ENCODE data around the gene ADAM19.

The ADAM19 gene

DNA sequence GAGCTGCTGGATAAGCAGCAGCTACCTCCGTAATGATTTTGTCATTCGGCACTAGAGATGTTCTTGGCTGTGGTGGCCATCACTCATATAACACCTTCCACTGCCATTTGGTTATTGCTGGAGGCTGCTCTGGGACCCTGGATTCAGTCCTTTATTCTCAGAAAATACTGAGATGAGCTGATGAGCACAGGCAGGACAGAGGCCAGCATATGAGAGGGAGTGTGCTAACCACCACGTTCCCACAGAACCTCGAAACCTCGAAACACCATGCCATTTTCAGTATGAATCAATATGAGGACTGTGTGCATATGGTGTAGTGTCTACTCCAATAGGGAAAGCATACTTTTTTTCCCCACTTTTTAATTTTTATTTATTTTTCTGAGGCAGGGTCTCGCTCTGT, 56.6 kb downstream of the ADAM19 start:
- DNase-seq (ENCODE audit: low read depth, low spot score) = no peak

DNA sequence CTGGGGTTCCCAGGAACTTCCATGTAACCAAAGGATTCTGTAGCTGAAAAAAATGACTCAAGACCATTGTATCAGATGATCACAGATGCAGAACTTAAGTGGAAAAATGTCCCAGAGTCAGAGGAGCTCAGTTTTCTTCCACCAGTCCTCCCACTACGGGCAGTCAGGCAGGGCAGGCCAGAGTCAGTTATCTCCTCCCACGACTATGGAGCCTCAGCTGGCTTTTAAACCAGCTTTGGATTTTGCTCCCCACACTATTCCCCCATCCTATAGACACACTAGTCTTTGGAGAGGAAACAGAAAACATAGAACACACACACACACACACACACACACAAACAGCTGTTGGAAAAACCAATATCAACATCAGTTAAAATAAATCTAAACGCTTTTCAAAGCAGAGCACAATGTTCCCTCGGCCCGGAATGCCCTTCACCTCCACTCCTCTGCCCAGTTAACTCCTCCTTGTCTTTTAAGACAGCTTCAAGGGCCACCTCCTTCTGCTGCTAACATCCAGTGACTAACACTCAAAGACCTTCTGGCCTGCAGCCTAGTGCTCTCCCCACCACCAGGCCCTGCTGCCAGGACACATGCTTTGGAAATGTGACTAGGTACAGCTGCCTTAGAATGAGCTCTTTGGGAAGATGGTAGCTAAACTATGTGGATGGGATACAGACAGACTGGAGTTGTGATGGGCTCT, 58.8 kb downstream of the ADAM19 start:
- peak; percentile 92 for DNase-seq (ENCODE audit: low read depth, low spot score)

DNA sequence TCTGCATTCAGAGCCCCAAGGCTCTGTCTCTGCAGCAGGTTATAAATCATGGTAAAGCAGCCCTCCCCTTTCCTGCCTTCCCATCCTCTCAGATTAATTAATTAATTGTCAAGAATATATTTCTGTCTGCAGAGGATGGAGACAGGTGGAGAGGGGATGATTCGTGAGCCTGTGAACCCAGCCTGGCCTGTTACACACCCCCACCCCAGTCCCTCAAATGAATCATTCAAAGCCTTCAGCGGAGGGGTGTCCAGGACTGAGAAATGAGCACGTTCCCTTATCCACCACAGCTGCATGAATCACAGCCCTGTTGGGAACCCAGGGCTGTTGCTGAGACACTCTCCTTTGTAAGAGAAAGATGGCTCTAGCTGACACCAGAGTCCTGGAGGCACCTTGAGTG, 59.6 kb downstream of the ADAM19 start:
- DNase-seq (ENCODE audit: low read depth, low spot score) = peak; percentile 91

DNA sequence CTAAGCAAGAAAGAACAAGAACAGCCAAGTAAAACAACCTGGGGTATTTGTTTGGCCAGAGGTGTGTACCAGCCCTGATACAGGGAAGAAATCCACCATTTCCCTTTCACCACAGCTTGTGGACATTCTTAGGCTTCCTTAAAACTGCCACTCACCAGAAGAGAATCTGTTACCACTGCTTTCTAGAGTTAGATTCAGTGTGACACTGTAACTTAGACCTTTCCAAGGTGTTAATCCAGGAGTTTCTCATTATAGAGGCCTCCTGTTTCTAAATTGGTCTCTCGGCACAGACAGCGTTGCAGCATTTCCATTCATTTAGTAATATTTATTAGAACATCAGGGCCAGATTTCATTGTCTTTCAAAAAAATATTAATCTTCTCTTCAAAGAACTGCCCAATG, 60.6 kb downstream of the ADAM19 start:
- no peak for DNase-seq (ENCODE audit: low read depth, low spot score)

DNA sequence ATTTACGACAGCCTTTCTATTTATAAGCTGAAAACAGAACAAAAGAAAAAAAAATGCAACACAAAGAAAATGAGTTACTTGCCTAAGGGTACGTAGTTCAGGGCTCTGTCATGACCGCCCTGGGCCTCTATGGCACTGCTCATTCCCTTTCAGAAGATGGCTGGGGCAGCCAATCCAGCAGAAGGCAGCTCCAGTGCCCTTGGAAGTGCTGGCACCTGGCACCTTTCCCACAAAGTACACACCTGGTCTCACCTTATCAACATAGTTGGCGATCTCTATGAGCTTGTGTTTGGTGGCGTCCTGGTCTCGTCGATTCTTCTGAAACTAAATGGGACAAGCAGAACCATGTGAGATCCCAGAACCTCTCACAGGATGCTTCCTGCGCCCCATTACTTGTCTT, 62.4 kb downstream of the ADAM19 start:
- no peak for DNase-seq (ENCODE audit: low read depth, low spot score)

DNA sequence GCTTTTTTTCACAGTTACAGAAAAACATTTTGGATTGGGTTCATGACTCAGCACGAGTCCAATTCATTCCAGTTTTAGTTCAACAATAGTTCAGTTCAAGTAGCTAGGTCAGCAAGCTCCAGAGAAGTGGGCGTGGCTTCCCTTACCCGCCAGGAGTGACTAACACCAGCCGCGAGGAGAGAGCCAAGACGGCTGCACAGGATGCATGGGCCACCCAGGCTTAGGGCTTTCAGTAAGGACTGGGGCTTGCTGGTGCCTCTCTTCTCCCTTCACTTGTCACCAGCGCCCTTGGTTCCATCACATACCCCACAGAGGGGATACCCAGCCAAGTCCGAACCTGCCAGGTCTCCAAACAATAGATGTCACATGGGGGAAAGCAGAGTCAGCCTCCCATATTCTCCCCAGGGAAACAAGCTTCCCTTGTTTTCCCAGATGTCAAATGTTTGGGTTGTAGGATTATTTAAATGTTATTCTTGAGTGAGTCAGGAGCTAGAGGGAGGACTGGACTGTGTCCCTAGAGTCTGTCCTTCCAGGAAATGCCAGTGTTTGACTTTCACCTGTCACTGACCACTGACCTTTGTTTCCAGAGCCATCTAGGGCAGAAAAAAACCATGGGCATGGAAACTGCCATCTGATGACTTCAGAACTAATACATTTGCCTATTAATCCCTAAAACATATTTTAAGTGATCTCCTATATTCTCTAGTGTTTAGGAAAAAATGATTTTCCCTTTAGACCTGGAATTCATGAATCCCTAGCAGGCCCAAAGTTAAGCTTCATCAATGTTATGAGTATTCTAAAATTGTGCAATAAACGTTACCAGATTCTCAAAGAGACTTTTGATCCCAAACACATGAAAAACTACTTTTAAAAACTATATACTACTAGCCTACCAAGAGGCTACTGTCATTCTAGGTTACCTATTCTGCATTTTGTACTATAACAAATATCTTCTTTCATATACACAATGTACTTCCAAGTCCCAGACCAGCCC, 63.6 kb downstream of the ADAM19 start:
- DNase-seq (ENCODE audit: low read depth, low spot score) = peak; percentile 98

DNA sequence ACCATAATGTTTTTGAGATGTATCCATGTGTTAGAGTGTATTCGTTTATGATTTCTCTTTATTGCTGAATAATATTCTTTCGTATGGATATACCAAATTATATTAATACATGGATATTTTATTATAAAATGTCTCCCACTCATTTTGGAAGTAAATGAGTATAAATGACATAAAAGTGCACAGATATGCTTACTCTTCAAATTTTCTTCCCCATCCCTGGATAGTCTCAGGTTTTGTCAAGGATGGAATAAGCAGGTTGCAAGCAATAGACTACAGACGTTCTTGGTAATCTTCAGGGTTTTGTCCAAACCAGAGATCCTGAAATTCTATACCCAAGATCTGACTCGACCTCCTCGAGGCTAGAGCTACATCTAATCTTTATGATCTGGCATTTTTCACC, 64.9 kb downstream of the ADAM19 start:
- DNase-seq (ENCODE audit: low read depth, low spot score) = no peak

DNA sequence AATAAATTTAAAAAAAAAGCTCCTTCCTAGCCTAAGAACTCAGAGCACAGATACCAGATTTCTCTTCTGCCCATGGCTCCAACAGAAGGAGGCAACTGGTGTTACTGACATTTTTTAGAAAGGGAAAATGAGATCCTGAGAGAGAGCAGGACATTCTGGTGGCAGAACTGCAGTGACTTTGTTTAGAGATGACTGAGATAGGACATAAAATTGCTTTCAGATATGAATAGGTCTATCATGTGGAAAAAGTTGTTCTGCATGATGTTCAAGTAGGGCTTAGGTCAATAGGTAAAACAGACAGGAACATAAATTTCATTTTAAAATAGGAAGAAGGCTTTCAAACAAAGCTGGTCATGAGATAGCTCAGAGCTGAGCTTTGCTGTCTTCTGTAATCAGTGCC, 66.0 kb downstream of the ADAM19 start:
- DNase-seq (ENCODE audit: low read depth, low spot score) = no peak

DNA sequence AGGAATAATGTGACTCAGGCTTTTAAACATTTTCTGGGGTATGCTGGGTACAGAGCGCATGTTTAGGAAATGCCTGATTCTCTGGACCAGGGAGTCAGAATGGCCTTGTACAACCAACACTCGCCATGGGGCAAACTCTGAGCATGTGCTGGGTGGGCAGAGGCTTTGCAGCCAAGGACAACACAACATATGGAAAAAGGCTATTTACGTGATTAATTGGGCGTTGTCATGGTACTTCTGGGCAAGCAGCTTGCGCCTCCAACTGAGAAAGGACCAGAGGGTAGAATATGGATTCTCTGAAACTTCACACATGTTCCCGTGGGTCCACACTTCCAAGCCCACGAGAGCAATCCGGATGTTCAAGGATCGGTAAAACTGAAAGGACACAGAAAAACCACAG, 66.5 kb downstream of the ADAM19 start:
- no peak for DNase-seq (ENCODE audit: low read depth, low spot score)

DNA sequence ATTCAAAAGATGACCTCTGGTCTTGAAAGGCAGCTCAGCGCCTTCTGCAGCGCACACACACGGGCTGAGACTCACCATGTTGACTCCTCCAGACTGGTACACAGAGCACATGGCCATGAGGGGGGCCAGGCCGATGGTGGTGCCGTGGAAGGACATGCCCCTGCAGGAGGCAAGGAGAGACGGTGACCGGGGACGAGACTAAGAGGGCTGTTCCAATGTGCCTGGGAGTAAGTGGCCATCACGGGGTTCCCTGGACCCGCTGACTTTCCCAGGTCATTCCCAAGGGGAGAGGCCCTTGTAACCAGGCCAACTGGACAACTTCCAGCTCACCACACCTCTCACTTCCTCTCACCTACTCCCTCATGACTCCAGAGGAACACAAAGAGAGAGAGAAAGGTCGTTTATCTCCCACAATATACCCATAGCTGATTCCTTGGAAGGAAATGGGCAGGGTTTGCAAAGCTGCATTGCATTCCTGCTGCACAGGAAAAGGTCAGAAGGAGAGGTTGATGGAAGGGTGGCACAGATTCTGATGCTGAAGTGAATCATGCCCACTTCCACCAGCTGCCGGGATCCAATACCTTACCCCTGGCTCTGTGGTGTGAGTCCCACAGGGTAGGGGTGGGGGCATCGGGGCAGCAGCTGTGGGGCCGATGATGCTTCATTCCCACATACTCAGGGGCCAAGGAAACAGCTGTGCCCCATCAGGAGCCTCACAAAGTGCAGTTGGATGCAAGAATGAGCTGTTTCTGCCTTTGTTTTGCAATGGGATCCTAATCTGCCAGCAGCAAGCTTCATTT, 68.4 kb downstream of the ADAM19 start:
- no peak for DNase-seq (ENCODE audit: low read depth, low spot score)

DNA sequence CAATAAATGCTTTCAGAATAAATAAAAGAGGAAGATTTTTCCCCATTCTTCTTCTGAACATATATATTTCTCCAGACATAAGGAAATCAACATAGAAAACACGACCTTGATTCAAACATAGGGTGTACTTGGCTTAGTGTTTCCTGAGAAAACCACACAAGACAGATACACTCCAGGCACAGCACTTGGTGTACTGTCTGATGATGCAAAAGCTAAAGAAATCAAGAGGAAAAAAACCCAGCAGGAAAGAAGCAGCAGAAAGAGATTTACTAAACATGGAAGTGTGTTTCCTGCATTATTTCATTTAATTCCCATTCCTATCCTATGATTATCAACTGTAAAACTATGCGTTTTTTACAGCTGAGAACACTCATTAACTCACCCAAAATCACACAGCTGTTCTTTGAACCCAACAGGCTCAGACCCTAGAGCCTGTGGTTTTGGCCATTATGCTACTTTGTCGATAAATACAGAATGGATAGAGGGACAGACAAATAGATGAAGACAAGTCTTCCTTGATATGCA, 69.4 kb downstream of the ADAM19 start:
- DNase-seq (ENCODE audit: low read depth, low spot score) = no peak

DNA sequence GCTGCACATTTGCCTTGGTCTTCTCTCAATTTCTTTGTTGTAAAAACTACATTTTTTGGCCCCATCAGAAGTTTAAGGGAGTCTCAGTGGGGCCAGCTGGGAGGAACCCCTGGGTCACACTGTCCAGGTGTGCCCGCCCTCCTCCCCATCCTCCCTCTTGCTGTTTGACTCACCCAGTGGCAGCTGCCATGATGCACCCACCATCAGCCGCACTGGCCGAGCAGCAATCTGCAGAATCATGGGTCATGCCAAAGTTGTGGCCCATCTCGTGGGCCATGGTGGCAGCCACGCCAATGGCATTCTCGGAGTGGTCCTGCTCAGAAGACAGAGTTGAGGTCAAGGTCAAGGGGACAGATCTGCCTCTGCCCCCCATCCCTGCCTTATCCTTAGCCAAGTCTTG, 70.1 kb downstream of the ADAM19 start:
- no peak for DNase-seq (ENCODE audit: low read depth, low spot score)

DNA sequence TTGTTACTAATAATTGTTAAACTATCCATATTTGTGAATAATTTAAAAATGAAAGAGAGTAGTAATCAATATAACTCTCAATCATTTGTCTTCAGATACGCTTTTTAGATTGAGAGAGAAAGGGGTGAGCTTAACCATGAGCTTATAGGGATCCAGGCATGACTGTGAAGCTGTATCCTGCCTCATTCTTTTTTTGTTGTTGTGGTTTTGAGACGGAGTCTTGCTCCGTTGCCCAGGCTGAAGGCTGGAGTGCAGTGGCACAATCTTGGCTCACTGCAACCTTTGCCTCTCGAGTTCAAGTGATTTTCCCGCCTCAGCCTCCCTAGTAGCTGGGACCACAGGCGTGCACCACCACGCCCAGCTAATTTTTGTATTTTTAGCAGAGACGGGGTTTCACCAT, 71.5 kb downstream of the ADAM19 start:
- no peak for DNase-seq (ENCODE audit: low read depth, low spot score)

DNA sequence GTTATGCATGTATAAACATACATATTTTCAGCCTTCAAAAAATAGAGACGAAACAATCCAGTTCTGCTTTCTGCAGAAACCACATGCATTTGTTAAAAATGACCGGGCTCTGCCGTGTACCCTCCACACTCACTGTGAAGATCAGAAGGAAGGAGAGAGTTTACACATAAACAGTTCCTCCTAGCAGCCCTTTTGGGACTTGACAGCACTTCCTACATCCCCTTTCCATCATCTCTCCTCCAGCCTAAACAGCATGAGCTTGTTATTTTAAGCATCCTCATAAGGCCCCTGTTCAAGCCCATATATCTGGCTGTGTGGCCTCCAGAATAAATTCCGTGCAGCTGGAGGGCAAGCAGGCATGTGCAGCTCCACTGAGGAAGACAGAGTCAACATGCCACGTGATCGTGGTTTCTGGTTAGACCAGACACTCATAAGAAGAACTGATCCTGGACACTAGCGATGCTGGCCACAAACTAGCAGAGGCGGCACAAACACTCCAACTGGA, 73.4 kb downstream of the ADAM19 start:
- DNase-seq (ENCODE audit: low read depth, low spot score) = no peak

DNA sequence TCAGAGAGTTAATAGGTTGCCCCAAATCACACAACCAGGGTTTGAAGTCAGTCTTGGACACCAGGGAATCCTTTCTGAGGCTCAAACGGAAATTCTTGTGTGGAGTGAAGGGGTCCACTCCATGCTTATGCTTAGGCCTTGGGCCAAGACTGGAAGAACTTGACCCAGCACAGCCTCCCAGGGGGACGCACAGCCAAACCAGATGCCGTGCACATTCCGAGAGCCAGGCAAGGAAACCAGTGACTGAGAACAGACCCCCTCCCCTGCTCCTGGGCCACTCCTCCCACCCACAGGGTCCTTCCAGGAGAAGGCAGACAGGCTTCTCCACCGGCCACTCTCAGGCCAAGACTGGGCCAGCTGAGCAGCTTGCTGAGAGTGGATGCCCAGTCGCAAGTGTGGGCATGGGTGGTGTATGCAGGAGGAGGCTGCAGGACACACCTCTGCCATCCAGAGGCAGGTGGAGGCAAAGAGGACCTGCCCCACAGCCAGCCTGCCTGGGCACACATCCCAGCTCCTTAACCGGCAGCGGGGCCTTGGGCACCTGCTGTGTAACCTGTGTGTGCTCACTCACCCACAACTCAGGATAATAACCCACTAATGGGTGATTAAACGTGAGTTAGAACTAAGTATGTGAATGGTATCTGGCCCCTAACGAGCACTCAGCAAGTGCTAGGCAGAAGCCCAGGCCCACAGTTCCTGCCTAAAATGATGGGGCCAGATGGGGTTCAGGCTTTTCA, 77.5 kb downstream of the ADAM19 start:
- DNase-seq (ENCODE audit: low read depth, low spot score) = no peak

DNA sequence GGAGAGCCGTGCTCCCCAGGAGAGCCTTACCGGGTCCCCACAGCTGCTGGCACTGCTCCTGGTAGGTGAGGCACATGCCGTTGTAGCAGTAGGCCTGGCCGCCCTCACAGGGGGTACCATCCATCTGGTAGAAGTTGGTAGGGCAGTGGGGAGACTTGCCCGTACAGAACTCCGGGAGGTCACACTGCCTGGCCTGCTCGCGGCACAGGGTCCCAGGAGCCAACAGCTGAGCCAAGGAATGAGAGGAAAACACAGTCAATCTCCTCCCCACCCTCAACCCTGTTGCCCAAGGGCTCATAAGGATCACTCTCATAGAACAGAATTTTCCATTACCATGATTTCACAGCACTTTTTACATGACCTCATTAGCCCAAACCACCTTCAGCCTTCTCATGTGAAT, 78.7 kb downstream of the ADAM19 start:
- DNase-seq (ENCODE audit: low read depth, low spot score) = no peak

DNA sequence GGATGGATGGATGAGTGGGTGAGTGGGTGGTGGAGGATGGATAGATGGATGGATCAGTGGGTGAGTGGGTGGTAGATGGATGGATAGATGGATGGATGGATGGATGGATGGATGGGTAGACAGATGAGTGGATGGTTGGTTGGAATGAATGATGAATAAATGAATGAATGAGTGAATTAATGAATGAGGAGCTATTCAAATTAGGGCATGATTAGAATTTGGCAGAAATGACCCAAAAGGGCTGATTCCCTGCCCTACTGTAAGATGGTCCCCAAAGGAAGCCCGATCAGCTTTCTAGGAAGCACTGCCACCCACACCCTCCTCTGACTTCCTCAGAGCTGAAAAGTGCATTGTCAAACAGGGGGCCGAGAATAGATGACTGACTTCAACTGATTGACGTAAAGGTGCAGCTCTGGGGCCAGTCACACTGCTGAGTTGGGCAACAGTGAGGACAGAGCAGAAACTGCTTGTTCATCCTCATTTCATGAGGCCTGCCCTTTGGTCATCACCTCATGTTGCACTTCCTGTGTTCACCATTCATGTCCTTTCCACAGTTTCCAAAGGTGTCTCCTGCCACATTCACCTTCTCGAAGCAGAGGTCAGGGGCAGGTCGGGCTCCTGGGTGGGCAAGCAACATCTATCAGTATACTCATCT, 81.3 kb downstream of the ADAM19 start:
- no peak for DNase-seq (ENCODE audit: low read depth, low spot score)

DNA sequence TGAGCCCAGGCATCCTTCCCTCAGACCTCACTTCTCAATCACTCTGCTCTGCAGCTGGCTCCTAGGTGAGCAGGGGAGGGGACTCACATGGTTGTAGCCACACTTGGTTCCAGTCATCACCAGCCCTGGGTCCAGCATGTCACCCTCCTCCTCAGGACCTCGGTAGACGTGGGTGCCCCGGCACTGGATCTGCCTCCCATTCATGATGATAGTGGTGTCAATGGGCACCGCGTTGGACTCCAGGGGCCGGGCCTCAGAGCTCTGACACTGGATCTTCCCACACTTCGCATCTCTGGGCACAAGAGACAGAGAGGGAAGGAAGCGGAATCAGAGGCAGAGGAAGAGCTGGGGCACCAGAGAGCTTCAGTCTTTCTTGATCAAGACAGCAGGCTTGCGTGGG, 82.7 kb downstream of the ADAM19 start:
- DNase-seq (ENCODE audit: low read depth, low spot score) = no peak

DNA sequence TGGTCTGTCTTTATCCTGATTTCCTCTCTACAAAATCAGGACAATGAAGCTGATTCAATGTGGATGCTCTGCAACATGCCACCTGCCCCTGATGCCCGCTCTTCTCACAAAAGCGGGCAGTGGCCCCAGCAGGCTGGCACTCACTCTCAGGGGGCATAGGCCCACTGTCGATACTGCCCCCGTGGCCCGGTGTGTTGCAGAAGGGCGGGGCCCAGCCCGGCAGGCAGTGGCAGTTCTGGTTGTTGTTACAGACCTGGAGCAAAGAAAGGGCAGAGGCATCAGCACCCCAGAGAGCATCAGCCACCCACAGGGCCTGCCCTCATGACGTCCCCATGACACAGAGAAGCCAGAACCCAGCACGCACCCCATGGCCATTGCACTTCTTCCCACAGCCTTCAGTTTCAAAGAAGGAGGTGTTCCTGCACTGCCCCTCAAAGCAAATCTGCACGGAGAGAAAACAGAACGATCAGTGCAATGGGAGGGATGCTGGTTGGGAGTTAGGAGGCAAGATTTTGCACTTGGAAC, 84.0 kb downstream of the ADAM19 start:
- DNase-seq (ENCODE audit: low read depth, low spot score) = no peak

DNA sequence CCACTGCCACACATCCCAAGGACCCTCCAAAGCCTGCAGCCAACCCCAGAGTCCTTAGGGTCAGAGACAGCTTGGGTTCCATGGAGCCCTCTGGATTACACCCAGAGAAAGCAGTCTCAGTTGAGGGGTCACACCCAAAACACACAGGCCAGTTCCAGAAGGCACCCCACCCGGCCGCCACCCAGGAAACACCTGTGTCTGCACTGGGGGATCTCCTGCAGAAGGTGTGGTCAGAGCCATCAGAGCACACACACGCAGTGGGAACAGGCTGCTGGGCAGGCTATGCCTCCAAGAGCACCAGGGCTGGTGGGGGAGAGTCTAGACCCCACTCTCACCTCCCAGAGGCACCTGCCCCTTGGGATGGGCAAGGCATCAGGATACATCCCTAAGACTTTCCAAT, 88.2 kb downstream of the ADAM19 start:
- DNase-seq (ENCODE audit: low read depth, low spot score) = no peak
